Kidney (tissue), 14 donors: ENCODE data around the gene STIP1. TPM values are rescaled to one million over a fixed set of nuclear protein-coding genes. Genes with fewer than 3 reads are reported as not detected.

Experiments
- DNase-seq, 5 donors: peaks; one replicate each; pipeline ENCODE4 v3.0.0-alpha.2; 2013 to 2020
- FAIRE-seq: peaks from 2 replicates; lab custom pipeline; 2012; peaks lifted over from hg19 to GRCh38; lab: Jason Lieb, UNC
- H3K27ac ChIP-seq, 2 donors: one replicate each; pipeline ENCODE4 v1.7.0; 2013; ENCODE audit warnings: low read depth in 2 of 2, low read length in 2 of 2, inconsistent platforms in 1 of 2
- H3K27me3 ChIP-seq: one replicate; pipeline ENCODE4 v1.7.1; 2013; ENCODE audit warnings: low read length, inconsistent platforms; ENCODE audit not compliant: control insufficient read depth, insufficient read depth
- H3K36me3 ChIP-seq, 3 donors: one replicate each; pipeline versions ENCODE4 v1.7.0 to v1.7.1; 2013; ENCODE audit warnings: low read length in 3 of 3, control low read depth in 1 of 3, inconsistent platforms in 1 of 3; ENCODE audit not compliant: insufficient read depth in 3 of 3, control insufficient read depth in 2 of 3
- H3K4me1 ChIP-seq, 3 donors: one replicate each; pipeline versions ENCODE4 v1.7.0 to v1.7.1; 2013; ENCODE audit warnings: low read length in 3 of 3, inconsistent platforms in 1 of 3, low read depth in 1 of 3; ENCODE audit not compliant: control insufficient read depth in 2 of 3, insufficient read depth in 2 of 3
- H3K4me3 ChIP-seq, 3 donors: one replicate each; pipeline versions ENCODE4 v1.7.0 to v1.8.1; 2013; ENCODE audit warnings: low read length in 3 of 3, control low read depth in 1 of 3, inconsistent platforms in 1 of 3
- H3K9ac ChIP-seq, 3 donors: one replicate each; pipeline versions ENCODE4 v1.7.0 to v1.7.1; 2013; ENCODE audit warnings: low read length in 3 of 3, control low read depth in 1 of 3, inconsistent platforms in 1 of 3
- H3K9me3 ChIP-seq, 3 donors: one replicate each; pipeline versions ENCODE4 v1.7.0 to v1.7.1; 2013; ENCODE audit warnings: low read length in 3 of 3, control low read depth in 1 of 3, inconsistent platforms in 1 of 3; ENCODE audit not compliant: control insufficient read depth in 2 of 3, insufficient read depth in 1 of 3
- CTCF ChIP-seq: IDR thresholded peaks from 3 replicates; pipeline ENCODE4 v1.5.1; 2012; ENCODE audit warnings: mild to moderate bottlenecking, moderate library complexity, borderline replicate concordance; ENCODE audit not compliant: insufficient read depth; ENCODE audit errors: extremely low read depth
- intact Hi-C: fragments of 100-400 bp; cut with DNase I; formaldehyde crosslinking; loops from one replicate; pipeline ENCODE4 v1.11.1; 2022
- polyA plus RNA-seq: library from polyadenylated mRNA; stranded (reverse); fragments of 350-450 nt; fragmentation: Illumina TruSeq; extraction: RNeasy Lipid Tissue Mini Kit (QIAGEN cat#74804); gene quantifications from one replicate; pipeline ENCODE4 v1.2.3, GENCODE V29; 2014; ENCODE audit warnings: low read depth, low replicate concordance; ENCODE audit not compliant: insufficient read depth
- total RNA-seq: library from RNA; stranded (reverse); fragmentation: NEBNext Ultra II Directional; extraction: Animal tissue kit (Norgen Biotek cat#: 25700); gene quantifications from one replicate; pipeline ENCODE4 v1.2.1, GENCODE V29; 2021
- donor health status: control.
- donor health status: control.
- donor health status: control.
- donor health status: control.
- donor health status: control.
- donor health status: DM: yes; HTN: yes; CAD: no.
- donor health status: Normal renal cell carcinoma (clear cell type).

The STIP1 gene
- total and polyA plus RNA-seq, 2 donors from 2014 or later = 81.2 to 86.0 TPM

DNA sequence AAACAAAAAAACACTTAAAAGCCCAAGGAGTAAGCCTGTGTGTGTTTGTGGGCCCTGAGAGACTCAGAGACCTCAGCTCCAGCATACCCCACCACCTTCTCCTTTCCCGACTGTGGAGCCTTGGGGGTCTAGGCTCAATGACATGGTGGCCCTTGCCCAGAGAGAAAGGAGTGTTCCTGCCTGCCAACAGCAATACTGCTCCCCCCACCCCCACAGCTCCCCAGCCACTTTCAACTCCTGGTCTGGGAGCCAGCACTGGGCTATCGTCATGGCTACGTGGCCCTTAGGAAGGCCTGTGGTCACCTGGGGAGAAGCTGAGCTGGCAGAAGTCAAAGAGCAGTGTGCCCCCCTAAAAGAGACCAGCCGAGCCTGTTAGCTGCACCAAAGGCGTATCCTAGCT is 58.1 kb downstream of the STIP1 start:
- Histone ChIP-seq H3K27ac (no peak overlapping the region), H3K27me3 (no peaks in the 10 kb centered on the region), H3K9ac (no peak overlapping the region), H3K9me3 (no peaks in the 10 kb centered on the region), H3K4me3 (no peak overlapping the region), H3K4me1 (peaks cover 0 to 40% (median 12%) of the 10 kb centered on the region in 3 donors), H3K36me3 (peaks cover 0 to 9% (median 4%) of the 10 kb centered on the region in 3 donors)
- no peak for DNase-seq
- no peak for TF ChIP-seq CTCF
- intact Hi-C loops = no loop called here
- FAIRE-seq = no peak

DNA sequence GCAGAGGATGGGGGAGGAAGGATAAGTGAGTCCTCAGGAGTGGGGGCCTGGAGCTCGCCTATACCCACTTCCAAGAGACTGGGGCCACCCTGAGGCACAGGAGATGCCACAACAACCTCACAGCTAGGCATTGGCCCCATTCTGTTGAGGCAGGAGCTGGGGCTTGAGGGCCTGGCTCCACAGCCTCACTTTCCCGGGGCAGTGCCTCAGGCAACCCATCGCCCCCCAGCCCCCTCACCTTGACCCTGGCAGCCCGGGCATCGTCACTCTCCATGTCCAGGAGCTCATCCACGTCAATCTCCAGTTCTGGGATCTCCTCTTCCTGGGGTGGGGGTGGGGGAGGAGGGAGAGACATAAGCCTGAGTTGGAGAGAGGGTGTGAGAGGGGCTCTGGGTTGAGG is 59.0 kb downstream of the STIP1 start:
- Histone ChIP-seq H3K9ac (peak overlapping the region in 1 of 3 donors; percentile 80), H3K9me3 (no peaks in the 10 kb centered on the region), H3K36me3 (peaks cover 0 to 9% (median 4%) of the 10 kb centered on the region in 3 donors), H3K4me1 (peaks cover 0 to 36% (median 9%) of the 10 kb centered on the region in 3 donors), H3K27ac (peak overlapping the region; percentile 66 to 86), H3K4me3 (peak overlapping the region in 1 of 3 donors; percentile 62), H3K27me3 (no peaks in the 10 kb centered on the region)
- no peak for TF ChIP-seq CTCF
- DNase-seq = no peak
- no peak for FAIRE-seq
- intact Hi-C loops = no loop called here

- Histone ChIP-seq H3K4me1 (peaks cover 0 to 31% (median 5%) of the 10 kb centered on the region in 3 donors), H3K36me3 (peaks cover 0 to 9% (median 4%) of the 10 kb centered on the region in 3 donors), H3K27ac (peak overlapping the region; percentile 66 to 86), H3K27me3 (no peaks in the 10 kb centered on the region), H3K9me3 (no peaks in the 10 kb centered on the region), H3K9ac (peak overlapping the region in 2 of 3 donors; percentile 65 to 80), H3K4me3 (peak overlapping the region; percentile 62 to 77 (median 64))
- FAIRE-seq (no peak), DNase-seq (peak in 1 of 5 donors; percentile 81)
- TF ChIP-seq CTCF = no peak
- intact Hi-C loops = no loop called here
Observed at GRCh38 chr11:64245401-64245796, 59.4 kb downstream of the STIP1 start.
